Stomach (tissue), 9 donors: ENCODE data around the gene SEPTIN6. TPM values are rescaled to one million over a fixed set of nuclear protein-coding genes. Genes with fewer than 3 reads are reported as not detected.

Source experiments
- DNase-seq, 2 donors: peaks; one replicate each; pipeline versions ENCODE4 v3.0.0 to v3.0.0-alpha.2; 2013 to 2019
- H3K27ac ChIP-seq, 5 donors: fragments of 200-600 bp in 4 of 5; sonication (generic) in 4 of 5; one replicate each; pipeline ENCODE4 v1.5.1; 2013 to 2019; ENCODE audit warnings: mild to moderate bottlenecking in 1 of 5, moderate library complexity in 1 of 5
- H3K27me3 ChIP-seq, 3 donors: fragments of 200-600 bp; sonication (generic); one replicate each; pipeline ENCODE4 v1.5.1; 2017 to 2019; ENCODE audit warnings: mixed run types in 1 of 3
- H3K36me3 ChIP-seq, 4 donors: fragments of 200-600 bp; sonication (generic); 1 replicate in 3 of 4; 2 replicates in 1 of 4; pipeline ENCODE4 v1.5.1; 2016 to 2019
- H3K4me1 ChIP-seq, 4 donors: fragments of 200-600 bp; sonication (generic); one replicate each; pipeline ENCODE4 v1.5.1; 2016 to 2019
- H3K4me3 ChIP-seq, 4 donors: fragments of 200-600 bp; sonication (generic) in 3 of 4; one replicate each; pipeline ENCODE4 v1.5.1; 2016 to 2019; ENCODE audit warnings: mild to moderate bottlenecking in 1 of 4
- H3K9me3 ChIP-seq, 4 donors: fragments of 200-600 bp; sonication (generic); one replicate each; pipeline ENCODE4 v1.5.1; 2016 to 2019
- CTCF ChIP-seq, 7 experiments: fragments of 450-650 bp in 4 of 7; fragments of 200-600 bp in 3 of 7; sonication (generic) in 3 of 7; IDR thresholded peaks; one replicate each; pipeline ENCODE4 v1.5.1; 2016 to 2019; ENCODE audit warnings: antibody characterized with exemption in 7 of 7, control low read depth in 2 of 7, mild to moderate bottlenecking in 1 of 7
- EP300 ChIP-seq: sonication (generic); formaldehyde crosslinking; IDR thresholded peaks from one replicate; pipeline ENCODE4 v1.6.1; 2017; ENCODE audit warnings: antibody characterized with exemption
- POLR2A ChIP-seq, 4 donors: fragments of 450-650 bp; IDR thresholded peaks; one replicate each; pipeline ENCODE4 v1.6.1; 2016; ENCODE audit warnings: antibody characterized with exemption in 4 of 4, control low read depth in 2 of 4, mild to moderate bottlenecking in 1 of 4, moderate library complexity in 1 of 4
- POLR2AphosphoS5 ChIP-seq, 3 donors: sonication (generic); formaldehyde crosslinking; IDR thresholded peaks; one replicate each; pipeline ENCODE4 v1.6.1; 2016; ENCODE audit warnings: antibody characterized with exemption in 3 of 3
- WGBS, 5 donors: extraction: QIAGEN DNeasy Blood & Tissue Kit in 3 of 5; methylation state at CpG; one replicate each; pipeline versions ENCODE4 v1.1.5 to v1.1.7; 2013 to 2018; 5-methylcytosine and 5-hydroxymethylcytosine counted together
- intact Hi-C: fragments of 100-400 bp; cut with DNase I; formaldehyde crosslinking; loops from one replicate; pipeline ENCODE4 v1.15.1; 2023; ENCODE audit warnings: low total_unique reads
- polyA plus RNA-seq, 3 donors: library from polyadenylated mRNA; stranded (reverse); fragments of 200-250 nt; gene quantifications; one replicate each; pipeline ENCODE4 v1.2.3, GENCODE V29; 2013
- total RNA-seq, 5 donors: library from RNA; depleted of rRNA; stranded (reverse); fragments of >200 nt; gene quantifications; one replicate each; pipeline versions ENCODE4 v1.1.0 to v1.2.3, GENCODE V29; 2014 to 2016
- donor health status: healthy with polysubstance abuse.
- donor health status: Bipolar disorder and iron deficiency.
- donor health status: healthy.

SEPTIN6 gene
- total and polyA plus RNA-seq, 8 donors, result 7.6 to 35.3 (median 14.6) TPM

GRCh38 chrX:119676949-119677653, 15.9 kb downstream of the SEPTIN6 start:
- H3K27me3 ChIP-seq, result no peaks in the 10 kb centered on the region
- no peaks in the 10 kb centered on the region for H3K9me3 ChIP-seq
- intact Hi-C loops, result no loop called here
- 45 to 60% (median 57%) methylated on average over 6 to 8 of the region's 8 CpGs for WGBS, 5 donors
- H3K36me3 ChIP-seq, result peaks cover 0 to 4% (median 3%) of the 10 kb centered on the region in 4 donors
- H3K4me3 ChIP-seq, result no peak overlapping the region
- peaks cover 6 to 35% (median 9%) of the 10 kb centered on the region in 4 donors for H3K4me1 ChIP-seq
- no peak for DNase-seq
- no peak for TF ChIP-seq POLR2A (IDR thresholded peaks at IDR 0.05)
- TF ChIP-seq CTCF (IDR thresholded peaks at IDR 0.05), result no peak
- TF ChIP-seq POLR2AphosphoS5 (IDR thresholded peaks at IDR 0.05), result no peak
- TF ChIP-seq EP300, result no peak
- peak overlapping the region in 2 of 5 donors; percentile 32 to 58 for H3K27ac ChIP-seq

- H3K27me3 ChIP-seq, result no peaks in the 10 kb centered on the region
- intact Hi-C loops, result no loop called here
- WGBS, 5 donors, result 66 to 83% (median 75%) methylated on average over 6 to 8 of the region's 8 CpGs
- H3K9me3 ChIP-seq, result no peaks in the 10 kb centered on the region
- TF ChIP-seq POLR2A (IDR thresholded peaks at IDR 0.05), result no peak
- no peak for TF ChIP-seq EP300
- no peak for TF ChIP-seq POLR2AphosphoS5 (IDR thresholded peaks at IDR 0.05)
- no peak for TF ChIP-seq CTCF (IDR thresholded peaks at IDR 0.05)
- DNase-seq, result no peak
- peaks cover 7 to 45% (median 17%) of the 10 kb centered on the region in 4 donors for H3K4me1 ChIP-seq
- H3K36me3 ChIP-seq, result peaks cover 0 to 4% (median 3%) of the 10 kb centered on the region in 4 donors
- H3K4me3 ChIP-seq, result no peak overlapping the region
- no peak overlapping the region for H3K27ac ChIP-seq
These were observed 19.6 kb downstream of the SEPTIN6 start for GRCh38 chrX:119673336-119673735.

GRCh38 chrX:119672426-119672825, 20.5 kb downstream of the SEPTIN6 start:
- H3K36me3 ChIP-seq, result peaks cover 0 to 4% (median 3%) of the 10 kb centered on the region in 4 donors
- H3K27me3 ChIP-seq, result no peaks in the 10 kb centered on the region
- DNase-seq, result peak in 1 of 2 donors; percentile 84
- no peaks in the 10 kb centered on the region for H3K9me3 ChIP-seq
- no peak for TF ChIP-seq EP300
- WGBS, 5 donors, result 32 to 52% (median 32%) methylated on average over 2 of the region's 2 CpGs
- H3K4me1 ChIP-seq, result peaks cover 7 to 40% (median 17%) of the 10 kb centered on the region in 4 donors
- no peak overlapping the region for H3K4me3 ChIP-seq
- no peak overlapping the region for H3K27ac ChIP-seq
- intact Hi-C loops, result no loop called here

- intact Hi-C loops, result no loop called here
- peak in 2 of 3 donors; percentile 11 to 42 for TF ChIP-seq POLR2AphosphoS5 (IDR thresholded peaks at IDR 0.05)
- no peak for TF ChIP-seq CTCF (IDR thresholded peaks at IDR 0.05)
- TF ChIP-seq POLR2A (IDR thresholded peaks at IDR 0.05), result no peak
- no peak for TF ChIP-seq EP300
- 18 to 52% (median 35%) methylated on average over 2 to 6 of the region's 6 CpGs for WGBS, 5 donors
- peak; percentile 57 to 75 for DNase-seq
- peak overlapping the region in 3 of 5 donors; percentile 2 to 64 (median 48) for H3K27ac ChIP-seq
- H3K9me3 ChIP-seq, result no peaks in the 10 kb centered on the region
- H3K27me3 ChIP-seq, result no peaks in the 10 kb centered on the region
- no peak overlapping the region for H3K4me3 ChIP-seq
- peaks cover 0 to 4% (median 3%) of the 10 kb centered on the region in 4 donors for H3K36me3 ChIP-seq
- peaks cover 0 to 30% (median 11%) of the 10 kb centered on the region in 4 donors for H3K4me1 ChIP-seq
These were observed 23.4 kb downstream of the SEPTIN6 start for GRCh38 chrX:119669424-119670037.
